GM12878 (cell line): ENCODE measurements around the gene PSPN.
"Not testable (repeated sequence)": the region's sequence is repeated elsewhere in the genome, so short reads cannot be mapped to it uniquely, and the experiment has no call there.

ENCODE experiments used
- CBFB ChIP-seq: IDR thresholded peaks from 2 replicates; pipeline ENCODE4 v1.6.1; 2016; ENCODE audit warnings: antibody characterized with exemption, low read depth
- NBN ChIP-seq: fragments of 450-650 bp; IDR thresholded peaks from 2 replicates; pipeline ENCODE4 v1.6.1; 2016
- SUZ12 ChIP-seq: fragments of 200-600 bp; sonication (generic); IDR thresholded peaks from one replicate; pipeline ENCODE4 v1.6.1; 2018; ENCODE audit warnings: antibody characterized with exemption, mild to moderate bottlenecking; ENCODE audit not compliant: unreplicated experiment
- TF ChIP-seq, protein P1 (sequence below), 3 experiments: IDR thresholded peaks in 2 of 3; conservative IDR thresholded peaks in 1 of 3; 2 replicates each; pipeline ENCODE4 v1.5.1; 2011; ENCODE audit warnings: low read depth in 3 of 3, low read length in 3 of 3, mild to moderate bottlenecking in 3 of 3, control low read depth in 2 of 3, moderate library complexity in 2 of 3, inconsistent platforms in 1 of 3, mixed read lengths in 1 of 3; ENCODE audit not compliant: control insufficient read depth in 2 of 3, insufficient read depth in 1 of 3; ENCODE audit errors: extremely low read depth in 1 of 3

DNA sequence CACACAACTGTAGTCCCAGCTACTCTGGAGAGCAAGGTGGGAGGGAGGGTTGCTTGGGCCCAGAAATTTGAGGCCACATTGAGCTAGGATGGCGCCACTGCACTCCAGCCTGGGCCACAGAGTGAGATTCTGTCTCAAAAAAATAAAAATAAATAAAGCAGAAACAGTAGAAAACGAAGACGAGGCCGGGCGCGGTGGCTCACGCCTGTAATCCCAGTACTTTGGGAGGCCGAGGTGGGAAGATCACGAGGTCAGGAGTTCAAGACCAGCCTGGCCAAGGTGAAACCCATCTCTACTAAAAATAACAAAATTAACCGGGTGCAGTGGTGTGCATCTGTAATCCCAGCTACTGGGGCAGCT, 14.9 kb downstream of the PSPN start:
- not testable (repeated sequence) for TF ChIP-seq NBN, CBFB, SUZ12
- TF ChIP-seq, protein P1, sequence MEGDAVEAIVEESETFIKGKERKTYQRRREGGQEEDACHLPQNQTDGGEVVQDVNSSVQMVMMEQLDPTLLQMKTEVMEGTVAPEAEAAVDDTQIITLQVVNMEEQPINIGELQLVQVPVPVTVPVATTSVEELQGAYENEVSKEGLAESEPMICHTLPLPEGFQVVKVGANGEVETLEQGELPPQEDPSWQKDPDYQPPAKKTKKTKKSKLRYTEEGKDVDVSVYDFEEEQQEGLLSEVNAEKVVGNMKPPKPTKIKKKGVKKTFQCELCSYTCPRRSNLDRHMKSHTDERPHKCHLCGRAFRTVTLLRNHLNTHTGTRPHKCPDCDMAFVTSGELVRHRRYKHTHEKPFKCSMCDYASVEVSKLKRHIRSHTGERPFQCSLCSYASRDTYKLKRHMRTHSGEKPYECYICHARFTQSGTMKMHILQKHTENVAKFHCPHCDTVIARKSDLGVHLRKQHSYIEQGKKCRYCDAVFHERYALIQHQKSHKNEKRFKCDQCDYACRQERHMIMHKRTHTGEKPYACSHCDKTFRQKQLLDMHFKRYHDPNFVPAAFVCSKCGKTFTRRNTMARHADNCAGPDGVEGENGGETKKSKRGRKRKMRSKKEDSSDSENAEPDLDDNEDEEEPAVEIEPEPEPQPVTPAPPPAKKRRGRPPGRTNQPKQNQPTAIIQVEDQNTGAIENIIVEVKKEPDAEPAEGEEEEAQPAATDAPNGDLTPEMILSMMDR (IDR thresholded peaks at IDR 0.05 in 2 of 3, conservative IDR thresholded peaks at IDR 0.05 in 1 of 3; ENCODE audit: control insufficient read depth in 2 of 3, extremely low read depth in 1 of 3, insufficient read depth in 1 of 3, low read depth in 3 of 3, low read length in 3 of 3): not testable (repeated sequence)
